Mammary microvascular endothelial cell (primary cell): ENCODE results near the gene RASSF3. TPM values are rescaled to one million over a fixed set of nuclear protein-coding genes. Genes with fewer than 3 reads are reported as not detected.

Experiments
- total RNA-seq: library from RNA; depleted of rRNA; stranded (reverse); fragments of >200 nt; gene quantifications from 2 replicates; pipeline ENCODE4 v1.2.3, GENCODE V29; 2015

Gene RASSF3, protein sequence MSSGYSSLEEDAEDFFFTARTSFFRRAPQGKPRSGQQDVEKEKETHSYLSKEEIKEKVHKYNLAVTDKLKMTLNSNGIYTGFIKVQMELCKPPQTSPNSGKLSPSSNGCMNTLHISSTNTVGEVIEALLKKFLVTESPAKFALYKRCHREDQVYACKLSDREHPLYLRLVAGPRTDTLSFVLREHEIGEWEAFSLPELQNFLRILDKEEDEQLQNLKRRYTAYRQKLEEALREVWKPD
- total RNA-seq = 47.1 and 49.6 TPM in 2 replicates

DNA sequence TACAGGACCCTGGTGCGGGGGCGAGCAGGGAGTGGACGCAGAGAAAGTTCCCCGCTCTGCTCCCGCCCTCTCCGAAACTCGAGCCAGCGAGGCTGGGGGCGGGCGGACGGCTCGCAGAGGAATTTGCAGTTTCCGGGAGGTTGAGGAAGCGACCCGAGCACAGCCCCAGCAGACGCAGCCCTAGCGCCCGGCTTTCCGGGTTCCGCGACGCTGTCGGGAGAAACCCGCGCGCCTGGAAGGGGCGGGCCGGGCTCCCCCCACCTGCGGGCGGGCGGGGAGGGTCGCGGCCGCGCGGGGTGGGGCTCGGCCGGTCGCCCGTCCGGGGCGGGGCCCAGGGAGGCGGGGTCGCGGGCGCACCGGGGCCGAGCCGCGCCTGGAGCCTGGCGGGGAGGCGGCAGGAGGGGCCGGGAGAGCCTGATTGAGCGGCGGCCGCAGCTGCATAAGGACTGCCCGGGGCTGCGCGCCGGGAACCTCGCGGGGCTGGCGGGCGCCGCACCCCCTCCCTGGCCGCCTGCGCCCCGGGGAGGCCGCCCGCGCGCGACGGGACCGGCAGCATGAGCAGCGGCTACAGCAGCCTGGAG is at the start of gene RASSF3:
RASSF3 (plus strand) TSS at position 417 of the 581 bp plus-strand sequence; CDS start at position 555, 138 bp downstream.

Other genes with a start within 250 kb of the RASSF3 start
- not detected in 2 replicates for gene C12orf56, start 219.7 kb upstream of the RASSF3 start, total RNA-seq
- 48.9 and 52.0 TPM in 2 replicates for gene XPOT, start 206.1 kb upstream of the RASSF3 start, total RNA-seq
- gene TBK1, start 158.4 kb upstream of the RASSF3 start, total RNA-seq = 24.3 and 25.9 TPM in 2 replicates
- gene GNS, start 148.9 kb downstream of the RASSF3 start, total RNA-seq = 164 and 165 TPM in 2 replicates
- gene TBC1D30, start 214.2 kb downstream of the RASSF3 start, total RNA-seq = 17.5 and 24.4 TPM in 2 replicates